PC-3 (cell line): ENCODE results near the gene SRGAP3. TPM values are rescaled to one million over a fixed set of nuclear protein-coding genes. Genes with fewer than 3 reads are reported as not detected.

Experiments used
- ATAC-seq: fragments of 200-7000 bp; cut with Tn5 transposase; 2 replicates; pipeline ENCODE4 v1.9.1; 2020; ENCODE audit warnings: mild to moderate bottlenecking, moderate library complexity
- BruUV-seq: library from RNA; stranded (reverse); fragments of 400-500 nt; replicated peaks from 2 replicates; lab custom pipeline; 2021; lab: Mats Ljungman, UMichigan
- CTCF ChIA-PET: fragments of 300-600 bp; sonication (Branson Sonifier 250); formaldehyde crosslinking; loops from one replicate; lab custom pipeline; 2022; ENCODE audit warnings: antibody characterized with exemption; lab: Charles Lee
- POLR2A ChIA-PET: fragments of 300-600 bp; sonication (Branson Sonifier 250); formaldehyde crosslinking; loops from one replicate; lab custom pipeline; 2022; ENCODE audit warnings: antibody characterized with exemption; ENCODE audit not compliant: unreplicated experiment; lab: Charles Lee
- DNase-seq: peaks from one replicate; pipeline ENCODE4 v3.0.0-alpha.2; 2015
- H2AFZ ChIP-seq: fragments of 300-600 bp; sonication (generic); 2 replicates; pipeline ENCODE4 v1.6.0; 2016; ENCODE audit warnings: antibody characterized with exemption, low read length
- H3F3A ChIP-seq: fragments of 300-600 bp; sonication (generic); one replicate; pipeline ENCODE4 v1.6.0; 2017; ENCODE audit warnings: antibody characterized with exemption, low read length, control low read depth, mild to moderate bottlenecking; ENCODE audit not compliant: unreplicated experiment
- H3K27ac ChIP-seq: fragments of 300-600 bp; sonication (generic); 2 replicates; pipeline ENCODE4 v1.5.1; 2016; ENCODE audit warnings: mild to moderate bottlenecking, low read length
- H3K27me3 ChIP-seq: fragments of 300-600 bp; sonication (generic); 2 replicates; pipeline ENCODE4 v1.6.1; 2016; ENCODE audit warnings: low read length, mixed read lengths
- H3K36me3 ChIP-seq: fragments of 300-600 bp; sonication (generic); 2 replicates; pipeline ENCODE4 v1.6.1; 2016; ENCODE audit warnings: low read depth, mixed run types, low read length, mixed read lengths
- H3K4me1 ChIP-seq: fragments of 300-600 bp; sonication (generic); 2 replicates; pipeline ENCODE4 v1.5.1; 2016; ENCODE audit warnings: low read length; ENCODE audit not compliant: insufficient read depth
- H3K4me2 ChIP-seq: fragments of 300-600 bp; sonication (generic); 2 replicates; pipeline ENCODE4 v1.6.0; 2016; ENCODE audit warnings: low read length
- H3K4me3 ChIP-seq: fragments of 300-600 bp; sonication (generic); 2 replicates; pipeline ENCODE4 v1.5.1; 2016; ENCODE audit warnings: mild to moderate bottlenecking, low read length, mixed read lengths
- H3K79me2 ChIP-seq: fragments of 300-600 bp; sonication (generic); 2 replicates; pipeline ENCODE4 v1.6.1; 2017; ENCODE audit warnings: low read length, mixed read lengths
- H3K9ac ChIP-seq: fragments of 300-600 bp; sonication (generic); 2 replicates; pipeline ENCODE4 v1.6.0; 2016; ENCODE audit warnings: mild to moderate bottlenecking, low read length
- H3K9me2 ChIP-seq: fragments of 300-600 bp; sonication (generic); replicated peaks from 2 replicates; pipeline ENCODE4 v1.6.1; 2016; ENCODE audit warnings: mixed run types, low read length, mixed read lengths
- H3K9me3 ChIP-seq: fragments of 300-600 bp; sonication (generic); 2 replicates; pipeline ENCODE4 v1.6.1; 2016; ENCODE audit warnings: low read length, mixed read lengths
- H4K20me1 ChIP-seq: fragments of 300-600 bp; sonication (generic); 2 replicates; pipeline ENCODE4 v1.6.1; 2016; ENCODE audit warnings: low read length, mixed read lengths
- CTCF ChIP-seq: fragments of 300-600 bp; sonication (generic); conservative IDR thresholded peaks from 2 replicates; pipeline ENCODE4 v1.5.1; 2017; ENCODE audit warnings: antibody characterized with exemption, low read depth, mild to moderate bottlenecking, low read length
- EZH2 ChIP-seq: fragments of 300-600 bp; sonication (generic); IDR thresholded peaks from one replicate; pipeline ENCODE4 v1.6.1; 2017; ENCODE audit warnings: antibody characterized with exemption, mild to moderate bottlenecking, low read length; ENCODE audit not compliant: unreplicated experiment
- EZH2phosphoT487 ChIP-seq: fragments of 300-600 bp; sonication (generic); IDR thresholded peaks from 2 replicates; pipeline ENCODE4 v1.6.1; 2018; ENCODE audit warnings: mild to moderate bottlenecking, antibody characterized with exemption, low read length, borderline replicate concordance
- intact Hi-C: fragments of 100-400 bp; cut with micrococcal nuclease; formaldehyde crosslinking; loops from 2 replicates; pipeline ENCODE4 v1.9.0; 2023
- total RNA-seq: library from RNA; depleted of rRNA; stranded (reverse); fragments of >200 nt; gene quantifications from 2 replicates; pipeline ENCODE4 v1.2.3, GENCODE V29; 2014

The SRGAP3 gene
- total RNA-seq, 1 experiment from 2014 or later = 7.5 TPM

GRCh38 chr3:8963137-8963853 is 286.2 kb downstream of the SRGAP3 start, which contains the start of gene RAD18:
RAD18 (minus strand) TSS chr3:8963472; CDS start chr3:8963385, 87 bp downstream.
- Histone ChIP-seq H3K4me1 (peaks cover 42% of the 10 kb centered on the region), H3K27me3 (no peaks in the 10 kb centered on the region), H3K4me3 (peak within 1 kb of the TSS; percentile 94), H3F3A (peaks cover 4% of the 10 kb centered on the region), H2AFZ (peak within 1 kb of the TSS; percentile 90), H4K20me1 (0 out of 2 replicates have a peak, but pooled peaks cover 9% of the 10 kb centered on the region), H3K27ac (peak within 1 kb of the TSS; percentile 94), H3K9me3 (no peaks in the 10 kb centered on the region), H3K9ac (peak within 1 kb of the TSS; percentile 82), H3K9me2 (no peaks in the 10 kb centered on the region), H3K36me3 (peaks cover 15% of the 10 kb centered on the region), H3K79me2 (peaks cover 50% of the 10 kb centered on the region), H3K4me2 (peak within 1 kb of the TSS; percentile 95)
- ChIA-PET CTCF (interaction anchor here (0.6 kb wide), 1 partner anchor 8 kb away, joined by 3 read pairs; no protein-coding TSS in a partner anchor), POLR2A (interaction anchor here (0.7 kb wide), 1 partner anchor 9 kb away, joined by 6 read pairs; no protein-coding TSS in a partner anchor)
- peak; percentile 54 for ATAC-seq
- DNase-seq = peak; percentile 97
- TF ChIP-seq EZH2phosphoT487 (no peak), EZH2 (no peak), CTCF (no peak)
- no TSS peak for BruUV-seq
- intact Hi-C loops = loop anchor here (1.0 to 10.0 kb wide), 4 partner anchors 25 to 769 kb away; partner anchors contain the start of gene BRPF1

DNA sequence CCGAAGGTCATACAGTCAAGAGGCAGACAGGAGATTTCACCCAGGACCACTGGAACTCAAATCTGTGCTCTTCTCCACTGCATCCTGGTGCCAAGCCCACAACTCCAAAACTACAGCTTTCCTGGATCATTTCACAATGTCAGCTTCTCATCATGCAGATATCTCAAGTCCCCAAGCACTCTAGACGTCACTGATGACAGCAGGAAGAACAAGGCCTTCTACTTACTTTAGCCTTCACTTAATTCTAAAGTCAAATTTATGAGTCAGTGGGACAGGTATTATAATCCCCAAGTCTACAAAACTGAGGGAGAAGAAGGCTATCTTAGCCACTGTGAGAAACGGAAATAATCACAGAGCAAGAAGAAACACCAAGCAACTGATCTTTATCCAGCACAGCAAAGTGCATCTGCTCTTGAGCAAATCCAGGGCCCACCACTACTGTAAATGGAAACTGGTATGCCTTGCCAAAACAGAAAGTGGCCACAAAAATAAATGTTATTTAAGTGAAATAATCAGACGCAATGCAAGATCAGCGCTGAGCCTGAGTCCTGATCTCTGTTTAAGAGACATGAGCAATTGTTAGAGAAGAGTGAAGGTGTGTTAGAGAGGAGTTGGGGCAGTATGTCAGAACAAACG is 287.1 kb downstream of the SRGAP3 start:
- H3K4me3 ChIP-seq = peak overlapping the region; percentile 94
- peaks cover 42% of the 10 kb centered on the region for H3K4me1 ChIP-seq
- no peaks in the 10 kb centered on the region for H3K9me2 ChIP-seq
- ChIA-PET CTCF (interaction anchor here (0.6 to 1.1 kb wide), 3 partner anchors 24 to 222 kb away, joined by 3 to 4 read pairs (median 3); partner anchors contain the start of gene OXTR), POLR2A (interaction anchor here (0.7 kb wide), 1 partner anchor 8 kb away, joined by 6 read pairs; no protein-coding TSS in a partner anchor)
- H3K36me3 ChIP-seq = peaks cover 25% of the 10 kb centered on the region
- H3K4me2 ChIP-seq = peak overlapping the region; percentile 95
- no peaks in the 10 kb centered on the region for H3K9me3 ChIP-seq
- ATAC-seq = no peak
- H4K20me1 ChIP-seq = 0 out of 2 replicates have a peak, but pooled peaks cover 9% of the 10 kb centered on the region
- H2AFZ ChIP-seq = peak overlapping the region; percentile 90
- intact Hi-C loops = loop anchor here (5.0 to 10.0 kb wide), 2 partner anchors 278 to 770 kb away; partner anchors contain the start of gene BRPF1
- DNase-seq = peak; percentile 17
- peaks cover 60% of the 10 kb centered on the region for H3K79me2 ChIP-seq
- no TSS peak for BruUV-seq
- TF ChIP-seq EZH2 (no peak), EZH2phosphoT487 (no peak), CTCF (no peak)
- H3K27me3 ChIP-seq = no peaks in the 10 kb centered on the region
- H3K27ac ChIP-seq = peak overlapping the region; percentile 94; the same call in 1 of the 2 replicates
- peak overlapping the region; percentile 82 for H3K9ac ChIP-seq
- peaks cover 4% of the 10 kb centered on the region for H3F3A ChIP-seq
